NOMO-1 treated with dmso at 0.1 percent for 144 hours (cell line): ENCODE results near the gene SHISAL1.

ENCODE experiments used
- DNase-seq: peaks from one replicate; lab custom pipeline; 2025; ENCODE audit not compliant: unreplicated experiment; lab: John Stamatoyannopoulos, UW

SHISAL1 gene

DNA sequence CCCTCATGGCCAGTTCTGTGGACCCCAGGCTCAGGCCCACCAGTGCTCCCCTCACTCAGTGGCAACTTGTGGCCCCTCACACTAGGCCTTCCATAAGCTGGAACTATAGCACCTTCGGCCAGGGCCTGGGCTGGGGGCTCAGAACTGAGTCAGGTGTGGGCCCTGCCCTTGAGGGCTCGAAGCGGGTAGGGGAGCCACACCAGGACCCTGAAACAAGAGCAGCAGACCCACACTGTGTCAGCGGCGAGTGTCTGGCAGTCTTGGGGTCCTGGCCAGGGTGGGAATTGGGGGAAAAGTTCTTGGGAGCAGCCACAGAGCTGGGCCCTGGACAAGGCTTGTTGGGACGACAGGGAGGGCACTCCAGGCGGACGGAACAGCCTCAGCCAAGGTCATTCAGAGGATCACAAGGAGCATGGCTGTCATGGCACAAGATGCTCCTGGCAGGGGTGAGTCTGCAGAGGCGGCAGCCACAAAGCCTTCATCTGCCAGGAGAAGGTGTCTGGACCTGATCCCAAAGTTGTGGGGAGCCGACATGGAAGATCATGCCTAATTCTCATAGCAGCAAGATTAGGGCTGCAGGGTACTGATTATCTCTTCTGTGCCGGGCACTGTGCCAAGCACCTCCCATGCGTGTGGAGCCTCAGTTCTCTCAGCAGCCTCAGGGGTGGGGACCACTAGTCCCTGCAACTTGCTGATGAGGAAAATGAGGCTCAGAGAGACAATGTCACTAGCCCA lies 50.7 kb downstream of the SHISAL1 start:
- no peak for DNase-seq

DNA sequence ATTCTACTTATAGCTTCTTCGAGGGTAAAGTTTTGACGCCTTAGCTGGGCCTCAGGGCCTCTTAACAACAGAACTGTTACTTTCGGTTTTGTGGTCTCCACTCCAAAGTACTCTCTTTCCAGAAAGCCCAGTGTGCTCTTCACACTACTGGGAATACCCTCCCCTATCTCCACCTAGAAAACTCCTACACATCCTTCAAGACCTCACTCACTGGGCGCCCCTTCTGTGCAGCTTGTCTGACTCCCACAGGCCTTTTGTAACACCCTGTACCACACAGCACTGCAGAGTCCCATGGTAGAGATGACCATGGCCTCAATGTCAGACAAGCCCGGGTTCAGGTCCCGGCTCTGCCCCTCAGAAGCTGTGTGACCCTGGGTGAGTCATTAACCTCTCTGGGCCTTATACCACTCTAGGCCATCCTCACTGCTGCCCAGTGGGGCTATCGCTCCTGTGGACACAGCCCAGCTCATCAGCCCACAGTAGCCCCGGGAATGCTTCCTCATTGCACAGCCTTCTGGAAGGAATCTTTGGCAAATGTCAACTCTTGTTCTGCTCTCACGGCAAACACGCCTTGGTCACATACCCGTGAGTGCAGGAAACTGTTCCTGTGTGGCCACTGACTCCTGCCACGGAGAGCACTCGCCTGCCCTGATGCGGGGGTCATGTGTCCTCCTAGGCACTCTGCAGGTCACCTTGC lies 51.4 kb downstream of the SHISAL1 start:
- DNase-seq, result no peak

DNA sequence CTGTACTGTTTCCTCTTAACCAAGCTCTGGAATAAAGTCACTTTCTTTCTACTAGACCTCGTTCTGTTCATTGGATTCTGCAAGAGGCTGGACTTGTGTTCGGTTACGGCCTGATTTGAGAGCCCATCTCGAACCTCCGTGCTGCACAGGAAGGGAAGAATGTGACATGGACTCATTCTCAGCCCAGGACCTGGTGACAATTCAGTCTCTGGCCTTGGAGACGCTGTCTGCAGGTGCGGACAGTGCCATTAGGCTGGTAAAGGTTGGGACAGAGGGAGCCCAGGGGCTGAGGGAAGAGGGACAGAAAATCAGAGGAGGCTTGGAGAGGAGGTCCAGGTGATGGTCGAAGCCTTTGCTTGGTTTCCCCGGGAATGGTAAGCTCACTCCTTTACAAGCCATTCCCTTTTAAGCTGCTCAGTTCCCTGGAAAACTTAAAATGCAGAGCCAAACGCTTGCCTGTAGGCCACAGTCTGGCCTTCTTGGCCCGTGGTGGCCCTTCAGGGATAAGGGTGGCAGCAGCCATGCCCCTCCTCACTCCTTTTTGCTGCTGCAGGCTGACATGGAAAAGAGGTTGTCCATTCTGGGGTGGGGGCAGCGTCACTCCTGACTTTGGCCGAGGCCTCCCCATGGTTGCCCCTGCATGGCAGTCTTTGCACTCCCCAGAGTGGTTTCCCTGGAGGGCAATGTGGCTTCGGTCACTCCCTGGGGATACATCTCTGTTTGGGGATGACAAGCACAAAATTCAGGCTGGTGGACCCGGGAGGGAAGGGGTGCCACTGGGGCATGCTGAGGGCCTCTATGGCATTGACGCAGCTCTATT lies 52.3 kb downstream of the SHISAL1 start:
- no peak for DNase-seq

DNA sequence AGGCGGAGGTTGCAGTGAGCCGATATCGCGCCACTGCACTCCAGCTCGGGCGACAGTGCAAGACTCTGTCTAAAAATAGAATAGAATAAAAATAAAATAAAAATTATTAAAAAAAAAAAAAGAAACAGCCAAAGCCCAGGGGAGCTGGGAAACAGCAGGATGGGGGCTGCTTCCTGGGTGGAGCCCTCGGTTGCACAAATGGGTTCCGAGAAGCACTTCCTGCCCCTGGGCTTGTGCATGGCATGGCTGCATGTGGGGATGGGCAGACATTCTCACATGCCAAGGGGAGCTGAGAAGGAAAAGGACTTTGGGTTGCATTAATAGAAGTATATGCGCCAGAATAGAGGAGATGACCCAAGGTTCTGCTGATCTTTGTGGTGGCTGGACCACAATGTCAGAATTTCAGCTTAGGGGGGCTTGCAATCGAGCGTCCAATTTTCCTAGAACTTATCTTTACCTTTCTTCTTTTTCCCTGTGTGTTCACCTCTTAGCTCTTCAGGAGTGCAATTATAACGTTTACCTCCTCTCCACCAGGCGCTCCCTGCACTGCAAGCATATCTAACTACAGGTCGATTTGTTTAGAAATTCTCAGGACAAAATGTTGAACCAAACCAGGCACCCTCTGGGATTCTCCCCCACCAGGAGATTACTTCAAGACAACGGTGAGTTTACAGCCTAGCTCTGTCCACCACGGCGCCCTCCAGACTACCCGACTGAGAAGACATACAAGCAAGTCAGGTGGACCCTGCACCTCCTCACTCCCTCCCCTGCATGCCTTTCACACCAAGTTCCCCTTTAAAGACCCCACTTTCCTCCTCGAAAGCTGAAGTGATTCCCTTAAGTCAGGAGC lies 53.2 kb downstream of the SHISAL1 start:
- no peak for DNase-seq

DNA sequence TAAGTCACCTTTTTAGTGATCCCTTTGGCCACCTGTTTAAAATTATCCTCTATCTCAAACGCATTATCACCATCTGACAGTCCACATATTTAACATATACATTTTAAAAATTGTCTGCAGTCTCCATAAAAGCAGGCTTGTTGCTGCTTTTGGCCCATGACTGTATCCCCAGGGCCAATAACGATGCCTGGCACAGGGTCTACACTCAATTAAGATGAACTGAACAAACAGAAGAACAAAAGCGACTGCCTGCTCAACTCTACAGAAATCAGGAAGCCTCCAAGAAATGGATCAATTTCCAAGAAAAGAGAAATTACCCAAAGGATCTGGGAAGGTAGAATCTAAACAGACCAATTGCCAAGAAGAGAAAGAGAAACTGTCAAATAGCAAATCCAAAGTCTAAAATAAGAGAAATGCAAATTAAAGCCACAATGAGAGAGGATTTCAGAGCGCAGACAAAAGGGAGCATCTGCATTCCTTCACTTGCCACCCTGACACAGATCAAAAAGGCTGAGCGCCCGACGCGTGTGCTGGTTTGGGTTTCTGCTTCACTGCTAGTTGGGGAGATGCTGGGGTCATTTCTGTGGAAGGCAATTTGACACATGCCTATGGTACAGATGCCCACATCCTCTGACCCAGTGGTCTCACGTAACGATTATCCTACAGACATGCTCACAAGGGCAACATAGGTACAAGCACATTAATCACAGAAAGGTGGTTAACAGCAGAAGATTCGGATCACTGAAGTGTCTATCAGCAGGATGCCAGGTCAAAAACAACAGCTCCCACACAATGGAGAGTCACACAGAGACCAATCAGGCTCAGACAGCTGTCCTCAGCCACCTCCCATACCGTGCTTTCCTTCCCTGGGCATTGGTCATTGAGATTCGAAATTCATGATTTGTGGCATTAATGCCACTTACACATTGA lies 55.9 kb downstream of the SHISAL1 start:
- DNase-seq, result no peak

DNA sequence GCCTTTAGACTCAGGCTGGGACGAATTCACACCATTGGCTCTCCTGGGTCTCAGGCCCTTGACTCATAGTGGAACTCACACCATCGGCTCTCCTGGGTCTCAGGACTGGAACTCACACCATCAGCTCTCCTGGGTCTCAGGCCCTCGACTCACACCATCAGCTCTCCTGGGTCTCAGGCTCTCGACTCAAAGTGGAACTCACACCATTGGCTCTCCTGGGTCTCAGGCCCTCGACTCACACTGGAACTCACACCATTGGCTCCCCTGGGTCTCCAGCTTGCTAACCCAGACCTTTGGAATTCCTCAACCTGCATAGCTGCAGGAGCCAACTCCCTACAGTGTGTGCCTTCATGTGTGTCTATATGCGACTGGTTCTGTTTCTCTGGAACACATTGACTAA lies 56.7 kb downstream of the SHISAL1 start:
- no peak for DNase-seq

DNA sequence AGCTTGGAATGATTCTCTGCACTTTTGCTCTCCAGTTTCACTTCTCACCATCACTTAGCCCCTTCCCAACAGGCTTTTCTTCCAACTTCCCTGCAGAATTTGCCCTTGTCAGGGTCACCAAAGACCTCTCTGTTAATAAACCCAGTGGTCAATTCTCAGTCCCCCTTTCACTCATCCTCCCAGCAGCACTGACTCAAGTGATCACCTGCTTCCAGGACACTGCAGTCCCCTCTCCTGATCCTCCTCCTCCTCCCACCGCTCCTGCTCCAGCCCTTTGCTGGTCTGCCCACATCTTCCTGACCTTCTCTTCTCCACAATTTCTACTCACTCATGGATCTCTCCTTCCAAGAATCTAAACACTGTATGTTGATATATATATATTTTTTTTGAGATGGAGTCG lies 57.9 kb downstream of the SHISAL1 start:
- no peak for DNase-seq

DNA sequence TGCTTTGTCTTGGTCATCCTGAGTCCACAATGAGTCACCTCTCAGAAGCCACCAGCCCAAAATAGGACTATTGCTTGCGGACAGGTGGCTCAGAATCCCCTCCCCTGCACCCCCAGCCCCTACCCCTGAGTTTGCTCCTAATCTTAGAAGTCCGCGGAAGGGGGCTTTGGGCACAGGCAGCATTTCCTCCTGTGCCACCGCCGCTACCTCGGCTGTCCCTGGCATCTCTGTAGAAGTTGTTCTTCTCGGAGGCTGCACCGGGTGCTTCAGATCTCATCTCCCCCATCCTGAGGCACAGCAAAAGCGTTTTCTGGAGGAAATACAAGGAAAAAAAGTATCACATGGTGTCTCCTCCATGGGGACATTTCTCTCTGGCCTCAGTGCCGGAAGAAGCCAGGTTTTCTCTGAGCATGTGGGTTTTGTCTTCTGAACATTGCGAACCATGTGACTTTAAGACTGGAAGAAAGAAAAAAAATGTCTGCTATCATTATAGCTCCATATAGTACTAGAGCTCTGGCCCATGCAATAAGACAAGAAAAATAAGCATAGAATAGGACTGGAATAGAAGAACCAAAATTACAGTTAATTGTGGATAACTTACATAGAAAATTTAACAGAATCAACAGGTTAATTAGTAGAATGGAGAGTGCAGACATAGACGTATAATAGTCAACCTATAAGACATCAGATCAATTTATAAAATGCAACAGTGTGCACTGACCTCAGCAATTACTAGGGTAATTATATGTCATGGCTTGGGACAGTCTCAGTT lies 63.2 kb downstream of the SHISAL1 start:
- no peak for DNase-seq

DNA sequence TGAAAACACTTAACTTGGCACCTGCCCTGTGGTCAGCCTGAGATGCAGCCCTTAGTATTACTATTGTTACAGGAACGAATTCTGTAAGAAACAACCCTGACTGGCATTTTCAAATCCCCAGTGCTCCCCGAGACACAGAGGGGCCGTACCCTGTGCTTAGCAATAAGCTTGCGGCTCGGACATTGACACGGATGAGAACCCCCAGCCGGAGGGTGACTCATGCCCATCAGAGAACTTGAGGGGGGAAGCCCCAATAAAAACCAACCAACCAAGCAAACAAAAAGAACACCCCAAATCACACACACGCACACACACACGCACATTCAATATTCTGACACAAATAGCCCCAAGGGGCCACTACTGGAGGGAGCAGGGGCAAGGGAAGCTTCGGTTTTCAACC lies 63.8 kb downstream of the SHISAL1 start:
- DNase-seq, result no peak

DNA sequence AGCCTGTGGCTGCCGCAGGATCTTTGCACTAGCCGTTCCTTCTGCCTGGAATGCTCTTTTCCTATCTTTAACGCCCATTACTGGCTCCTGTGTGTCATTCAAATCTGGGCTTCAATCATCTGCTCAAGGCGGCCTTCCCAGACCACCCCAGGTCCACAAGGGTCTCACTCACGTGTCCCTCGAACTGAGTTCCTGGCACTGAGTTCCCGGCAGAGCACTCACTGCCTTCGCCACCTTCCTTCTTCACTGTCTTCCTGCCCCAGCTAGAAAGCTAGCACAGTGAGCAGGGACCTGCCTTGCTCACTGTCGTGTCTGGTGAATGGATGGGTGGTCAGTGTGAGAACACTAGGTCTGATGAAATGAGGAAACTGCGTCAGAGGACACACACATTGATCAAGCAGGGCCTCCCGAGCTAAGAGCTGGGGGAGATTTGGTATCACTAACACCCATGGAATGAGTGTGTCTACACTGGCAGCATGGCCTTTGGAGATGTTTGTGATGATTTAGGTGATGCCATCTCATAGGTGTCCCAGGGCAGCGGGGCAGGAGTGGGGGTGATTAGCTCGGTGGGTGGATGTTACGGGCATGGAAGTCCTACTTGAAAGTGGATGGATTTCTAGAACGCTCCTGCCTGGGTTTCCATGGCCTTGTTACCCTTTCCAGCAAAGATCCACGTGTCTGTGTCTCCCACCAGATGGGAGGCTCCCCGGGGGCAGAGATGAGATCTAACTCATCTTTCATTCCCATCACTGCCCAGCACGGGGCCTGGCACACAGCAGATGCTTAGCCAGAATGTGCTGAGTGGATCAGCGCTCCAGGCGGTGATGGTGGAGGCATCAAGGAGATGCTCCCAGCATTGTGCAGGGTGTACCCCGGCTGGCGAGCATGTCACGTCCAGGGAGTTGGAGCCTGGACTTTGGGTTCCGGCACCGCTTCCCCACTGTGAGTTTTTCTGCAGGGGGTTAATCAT lies 64.5 kb downstream of the SHISAL1 start:
- no peak for DNase-seq

DNA sequence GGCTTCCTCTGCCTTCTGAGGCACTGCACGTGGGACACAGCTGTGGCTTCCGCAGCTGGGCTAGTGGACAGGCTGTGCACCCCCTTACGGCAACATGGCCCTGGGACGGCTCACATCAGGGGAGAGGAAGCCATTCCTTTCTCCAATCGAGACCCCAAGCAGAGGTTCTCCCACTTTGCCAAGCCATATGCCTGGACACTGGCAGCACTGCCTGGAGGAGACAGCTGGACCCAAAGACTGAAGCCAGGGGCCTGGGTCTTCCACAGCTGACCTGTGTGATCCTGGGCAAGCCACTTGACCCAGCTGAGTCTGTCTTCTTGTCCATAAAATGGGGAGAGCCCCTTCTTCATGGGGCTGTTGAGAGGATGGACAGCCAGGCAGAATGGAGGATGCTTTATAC lies 65.4 kb downstream of the SHISAL1 start:
- no peak for DNase-seq

DNA sequence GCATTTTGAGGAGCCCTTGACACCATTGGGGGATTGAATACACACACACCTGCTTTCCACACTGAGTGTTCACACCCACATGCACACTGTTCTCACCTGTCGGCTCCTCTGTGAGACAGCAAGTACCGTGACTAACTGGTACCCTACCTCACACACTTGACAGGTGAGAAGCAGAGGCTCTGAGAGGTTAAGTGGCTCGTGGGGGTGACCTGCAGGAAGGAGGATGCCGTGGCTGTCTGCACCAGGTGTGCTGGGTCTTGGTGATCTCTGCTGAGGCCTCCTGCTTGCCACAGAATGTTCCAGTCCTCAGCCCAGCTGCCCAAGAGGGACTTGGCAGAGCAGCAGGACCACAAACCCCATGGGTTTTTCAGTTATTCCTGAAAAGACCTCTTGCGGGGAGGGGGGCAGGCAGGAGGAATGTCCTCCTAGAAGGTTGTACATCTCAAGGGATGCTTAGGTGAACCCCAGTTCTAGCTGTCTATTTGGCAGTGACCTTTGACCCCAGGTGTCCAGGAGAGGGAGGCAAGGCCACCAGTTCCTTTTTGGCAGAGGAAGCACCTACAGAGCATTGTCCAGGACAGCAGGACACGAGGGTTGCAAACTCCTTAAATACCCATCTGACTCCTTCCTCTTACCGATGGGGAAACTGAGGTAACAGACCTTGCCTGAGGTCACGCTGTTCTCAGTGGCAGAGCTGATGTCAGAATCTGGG lies 66.0 kb downstream of the SHISAL1 start:
- DNase-seq, result no peak

DNA sequence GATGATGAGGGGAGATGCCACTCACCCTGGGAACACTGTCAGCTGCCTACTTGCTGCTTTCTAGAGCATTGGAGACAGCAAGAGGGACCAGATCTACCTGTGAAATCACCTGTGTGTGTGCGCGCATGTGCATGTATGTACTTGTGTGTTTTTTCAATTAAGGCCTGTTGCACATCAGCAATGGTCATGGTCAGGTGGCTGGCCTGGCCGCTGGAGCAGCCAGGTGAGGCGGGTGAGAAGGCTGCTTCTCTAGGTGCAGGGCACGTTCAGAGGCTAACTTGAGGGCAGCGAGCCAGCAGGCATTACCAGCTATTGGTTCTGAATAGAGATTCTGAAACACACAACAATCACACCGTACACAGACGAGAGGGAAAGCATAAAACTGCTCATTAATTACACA lies 66.9 kb downstream of the SHISAL1 start:
- no peak for DNase-seq

DNA sequence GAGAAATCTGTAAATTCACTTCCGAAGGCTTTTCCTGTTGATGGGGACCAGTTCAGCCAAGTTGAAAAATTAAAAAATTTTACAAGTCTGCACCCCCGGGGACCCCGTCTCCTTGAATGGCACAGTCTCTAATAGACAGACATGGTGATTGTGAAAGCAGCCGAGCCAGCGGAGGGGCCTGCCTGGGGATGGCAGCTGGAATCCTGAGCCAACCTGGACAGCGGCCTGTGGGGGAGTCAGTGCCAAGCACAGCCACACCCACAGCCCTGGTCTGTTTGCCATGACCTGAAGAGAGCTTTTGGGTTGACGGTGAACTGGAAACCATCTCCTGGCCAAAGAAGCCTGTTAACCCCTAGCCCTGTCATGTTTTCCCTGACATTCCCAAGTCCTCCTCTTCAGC lies 67.3 kb downstream of the SHISAL1 start:
- DNase-seq, result no peak

DNA sequence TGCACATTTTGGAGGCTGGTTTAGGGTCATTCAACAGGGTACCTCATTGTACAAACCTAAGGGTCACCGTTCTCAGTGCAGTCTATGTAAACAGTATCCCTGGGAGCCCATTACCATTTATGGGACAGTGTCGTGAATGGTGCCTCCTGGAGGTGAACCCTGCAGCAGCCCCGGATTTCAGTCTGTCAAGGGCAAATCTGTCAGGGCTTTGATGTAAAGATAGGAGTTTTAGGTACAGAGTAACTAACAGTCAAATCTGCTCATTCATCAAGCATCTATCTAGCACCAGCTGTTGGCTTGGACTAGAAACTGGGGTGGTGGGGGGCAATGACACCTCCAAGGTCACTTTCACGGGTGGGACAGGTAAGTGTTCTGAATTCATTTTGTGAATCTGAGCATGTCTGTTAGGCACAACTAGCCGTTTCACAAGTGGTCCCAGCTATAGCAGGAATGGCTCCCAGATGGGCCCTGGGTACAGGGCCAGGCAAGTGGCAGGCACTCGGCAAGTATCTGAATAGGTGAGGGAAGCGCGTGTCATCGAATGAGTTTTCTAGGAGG lies 68.4 kb downstream of the SHISAL1 start:
- no peak for DNase-seq

DNA sequence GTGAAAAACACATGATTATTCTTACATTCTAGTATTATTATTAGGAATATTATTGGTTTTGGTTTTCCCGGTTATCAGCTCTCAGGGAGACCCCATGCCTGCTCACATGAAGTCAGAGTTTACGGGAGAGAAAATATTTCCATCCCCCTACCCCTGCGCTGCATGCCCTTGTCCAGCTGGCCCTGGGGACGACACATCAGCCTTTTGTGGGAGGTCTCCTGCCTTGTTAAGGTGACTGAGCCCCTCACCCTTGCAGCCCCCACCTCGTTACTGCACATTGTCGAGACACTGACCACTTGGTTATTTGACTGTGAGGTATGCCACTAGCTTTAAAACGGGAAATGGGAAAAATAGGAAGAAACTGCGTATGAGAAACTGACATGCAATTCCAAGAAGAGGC lies 69.0 kb downstream of the SHISAL1 start:
- no peak for DNase-seq
